Rectal smooth muscle tissue (tissue), 1 donor: ENCODE measurements around the gene CRBN.

Experiments used
- H3K27ac ChIP-seq: one replicate; pipeline ENCODE4 v1.7.0; 2013; ENCODE audit warnings: low read depth, low read length, inconsistent platforms
- H3K27me3 ChIP-seq: one replicate; pipeline ENCODE4 v1.7.0; 2013; ENCODE audit warnings: low read length; ENCODE audit not compliant: control insufficient read depth, insufficient read depth
- H3K36me3 ChIP-seq: one replicate; pipeline ENCODE4 v1.7.0; 2013; ENCODE audit warnings: low read length; ENCODE audit not compliant: control insufficient read depth, insufficient read depth
- H3K4me1 ChIP-seq: one replicate; pipeline ENCODE4 v1.7.0; 2013; ENCODE audit warnings: low read length; ENCODE audit not compliant: control insufficient read depth, insufficient read depth
- H3K4me3 ChIP-seq: one replicate; pipeline ENCODE4 v1.7.0; 2013; ENCODE audit warnings: low read length
- H3K9ac ChIP-seq: one replicate; pipeline ENCODE4 v1.7.0; 2013; ENCODE audit warnings: low read length

Gene CRBN

GRCh38 chr3:3160826-3161225 lies 18.7 kb downstream of the CRBN start:
- no peak overlapping the region for H3K4me3 ChIP-seq
- H3K27ac ChIP-seq, result no peak overlapping the region
- H3K4me1 ChIP-seq, result no peaks in the 10 kb centered on the region
- no peak overlapping the region for H3K9ac ChIP-seq
- H3K36me3 ChIP-seq, result peaks cover 14% of the 10 kb centered on the region
- H3K27me3 ChIP-seq, result no peaks in the 10 kb centered on the region

- Histone ChIP-seq H3K4me1 (no peaks in the 10 kb centered on the region), H3K27ac (no peak overlapping the region), H3K9ac (no peak overlapping the region), H3K27me3 (no peaks in the 10 kb centered on the region), H3K36me3 (peaks cover 9% of the 10 kb centered on the region), H3K4me3 (no peak overlapping the region)
Observed at GRCh38 chr3:3157484-3157883, 22.0 kb downstream of the CRBN start.

- no peak overlapping the region for H3K27ac ChIP-seq
- no peaks in the 10 kb centered on the region for H3K27me3 ChIP-seq
- no peak overlapping the region for H3K9ac ChIP-seq
- H3K36me3 ChIP-seq, result peaks cover 9% of the 10 kb centered on the region
- H3K4me3 ChIP-seq, result no peak overlapping the region
- no peaks in the 10 kb centered on the region for H3K4me1 ChIP-seq
Observed at GRCh38 chr3:3154879-3155610, 24.4 kb downstream of the CRBN start.

GRCh38 chr3:3151513-3151912 lies 28.0 kb downstream of the CRBN start:
- no peak overlapping the region for H3K9ac ChIP-seq
- no peaks in the 10 kb centered on the region for H3K4me1 ChIP-seq
- H3K4me3 ChIP-seq, result no peak overlapping the region
- no peak overlapping the region for H3K27ac ChIP-seq
- peaks cover 11% of the 10 kb centered on the region for H3K36me3 ChIP-seq
- H3K27me3 ChIP-seq, result no peaks in the 10 kb centered on the region

- Histone ChIP-seq H3K27me3 (no peaks in the 10 kb centered on the region), H3K4me1 (no peaks in the 10 kb centered on the region), H3K4me3 (no peak overlapping the region), H3K36me3 (peaks cover 13% of the 10 kb centered on the region), H3K27ac (no peak overlapping the region), H3K9ac (no peak overlapping the region)
Observed at GRCh38 chr3:3149560-3149959, 29.9 kb downstream of the CRBN start.

- H3K9ac ChIP-seq, result no peak overlapping the region
- H3K27ac ChIP-seq, result no peak overlapping the region
- H3K4me3 ChIP-seq, result no peak overlapping the region
- H3K4me1 ChIP-seq, result no peaks in the 10 kb centered on the region
- H3K36me3 ChIP-seq, result peaks cover 4% of the 10 kb centered on the region
- H3K27me3 ChIP-seq, result no peaks in the 10 kb centered on the region
Observed at GRCh38 chr3:3145831-3146230, 33.7 kb downstream of the CRBN start.

- H3K4me3 ChIP-seq, result no peak overlapping the region
- H3K9ac ChIP-seq, result no peak overlapping the region
- no peaks in the 10 kb centered on the region for H3K27me3 ChIP-seq
- peaks cover 12% of the 10 kb centered on the region for H3K36me3 ChIP-seq
- no peaks in the 10 kb centered on the region for H3K4me1 ChIP-seq
- no peak overlapping the region for H3K27ac ChIP-seq
Observed at GRCh38 chr3:3141939-3142338, 37.6 kb downstream of the CRBN start.

- Histone ChIP-seq H3K27me3 (no peaks in the 10 kb centered on the region), H3K4me1 (no peaks in the 10 kb centered on the region), H3K9ac (no peak overlapping the region), H3K4me3 (no peak overlapping the region), H3K36me3 (peaks cover 11% of the 10 kb centered on the region), H3K27ac (no peak overlapping the region)
Observed at GRCh38 chr3:3137526-3137925, 42.0 kb downstream of the CRBN start.

- Histone ChIP-seq H3K27me3 (no peaks in the 10 kb centered on the region), H3K36me3 (peaks cover 12% of the 10 kb centered on the region), H3K9ac (no peak overlapping the region), H3K4me1 (no peaks in the 10 kb centered on the region), H3K27ac (no peak overlapping the region), H3K4me3 (no peak overlapping the region)
Observed at GRCh38 chr3:3134750-3135448, 44.6 kb downstream of the CRBN start.

GRCh38 chr3:3133500-3133899 lies 46.0 kb downstream of the CRBN start:
- Histone ChIP-seq H3K27me3 (no peaks in the 10 kb centered on the region), H3K4me3 (no peak overlapping the region), H3K36me3 (peaks cover 11% of the 10 kb centered on the region), H3K27ac (no peak overlapping the region), H3K9ac (no peak overlapping the region), H3K4me1 (no peaks in the 10 kb centered on the region)

GRCh38 chr3:3129579-3129978 lies 49.9 kb downstream of the CRBN start:
- Histone ChIP-seq H3K4me1 (no peaks in the 10 kb centered on the region), H3K27me3 (no peaks in the 10 kb centered on the region), H3K9ac (no peak overlapping the region), H3K27ac (no peak overlapping the region), H3K4me3 (no peak overlapping the region), H3K36me3 (peaks cover 9% of the 10 kb centered on the region)

GRCh38 chr3:3127432-3128010 lies 52.0 kb downstream of the CRBN start:
- peak overlapping the region; percentile 96 for H3K9ac ChIP-seq
- peak overlapping the region; percentile 96 for H3K4me3 ChIP-seq
- H3K27ac ChIP-seq, result peak overlapping the region; percentile 93
- H3K36me3 ChIP-seq, result peaks cover 5% of the 10 kb centered on the region
- H3K27me3 ChIP-seq, result no peaks in the 10 kb centered on the region
- H3K4me1 ChIP-seq, result no peaks in the 10 kb centered on the region
